ENCODE results near the gene MYOCD. TPM values are rescaled to one million over a fixed set of nuclear protein-coding genes. Genes with fewer than 3 reads are reported as not detected.

Gene MYOCD
- total RNA-seq, 1 experiment from 2014 or later: not detected

GRCh38 chr17:12722282-12722681 is 56.6 kb downstream of the MYOCD start:
- ChIA-PET RAD21 (ENCODE audit: low non-redundant PET in 1 of 2, low total read pairs in 2 of 2, uncharacterized antibody in 2 of 2, unreplicated experiment in 2 of 2) (no interaction called here), CTCF (no interaction called here), POLR2A (no interaction called here)
- Histone ChIP-seq H4K20me1 (ENCODE audit: insufficient read depth) (no peaks in the 10 kb centered on the region), H3K9me3 (ENCODE audit: control insufficient read depth in 1 of 2, insufficient read depth in 1 of 2, low read depth in 1 of 2, low read length in 2 of 2) (no peaks in the 10 kb centered on the region), H3K79me2 (ENCODE audit: insufficient read depth, low read length) (no peaks in the 10 kb centered on the region), H3K27me3 (ENCODE audit: insufficient read depth, low read length) (no peaks in the 10 kb centered on the region), H2AFZ (ENCODE audit: low read depth, low read length, poor library complexity, severe bottlenecking) (no peak overlapping the region), H3K36me3 (ENCODE audit: control insufficient read depth in 1 of 2, insufficient read depth in 2 of 2, low read length in 2 of 2) (no peaks in the 10 kb centered on the region), H3K27ac (ENCODE audit: low read depth, low read length) (no peak overlapping the region), H3K9me2 (ENCODE audit: insufficient read depth) (no peaks in the 10 kb centered on the region), H3K4me2 (ENCODE audit: low read length) (no peak overlapping the region), H3K4me3 (replicated peaks in 1 of 2; ENCODE audit: low read depth in 1 of 2, low read length in 2 of 2) (no peak overlapping the region), H3K4me1 (ENCODE audit: control insufficient read depth in 1 of 2, insufficient read depth in 2 of 2, low read length in 2 of 2) (peaks cover 0 to 6% of the 10 kb centered on the region in 2 experiments; a peak in 1 of 4 replicates), H3K9ac (ENCODE audit: low read length) (no peak overlapping the region)
- no peak for DNase-seq (ENCODE audit: low read depth, low spot score)
- BruUV-seq (replicated peaks): no TSS peak
- TF ChIP-seq MAX (IDR thresholded peaks at IDR 0.05) (no peak), CBX3 (IDR thresholded peaks at IDR 0.05; ENCODE audit: low read depth) (no peak), SRF (IDR thresholded peaks at IDR 0.05; ENCODE audit: low read depth) (no peak), ATF3 (IDR thresholded peaks at IDR 0.05) (no peak)
- intact Hi-C loops (cut with micrococcal nuclease): no loop called here
- no peak for ATAC-seq

GRCh38 chr17:12726131-12726530 is 60.4 kb downstream of the MYOCD start:
- no TSS peak for BruUV-seq (replicated peaks)
- Histone ChIP-seq H3K4me1 (ENCODE audit: control insufficient read depth in 1 of 2, insufficient read depth in 2 of 2, low read length in 2 of 2) (peaks cover 6 to 22% of the 10 kb centered on the region in 2 experiments), H3K9me2 (ENCODE audit: insufficient read depth) (no peaks in the 10 kb centered on the region), H3K36me3 (ENCODE audit: control insufficient read depth in 1 of 2, insufficient read depth in 2 of 2, low read length in 2 of 2) (no peaks in the 10 kb centered on the region), H3K9ac (ENCODE audit: low read length) (no peak overlapping the region), H3K4me2 (ENCODE audit: low read length) (no peak overlapping the region), H3K27ac (ENCODE audit: low read depth, low read length) (no peak overlapping the region), H3K9me3 (ENCODE audit: control insufficient read depth in 1 of 2, insufficient read depth in 1 of 2, low read depth in 1 of 2, low read length in 2 of 2) (no peaks in the 10 kb centered on the region), H3K79me2 (ENCODE audit: insufficient read depth, low read length) (no peaks in the 10 kb centered on the region), H2AFZ (ENCODE audit: low read depth, low read length, poor library complexity, severe bottlenecking) (no peak overlapping the region), H4K20me1 (ENCODE audit: insufficient read depth) (no peaks in the 10 kb centered on the region), H3K27me3 (ENCODE audit: insufficient read depth, low read length) (no peaks in the 10 kb centered on the region), H3K4me3 (replicated peaks in 1 of 2; ENCODE audit: low read depth in 1 of 2, low read length in 2 of 2) (no peak overlapping the region)
- DNase-seq (ENCODE audit: low read depth, low spot score) (no peak), ATAC-seq (no peak)
- intact Hi-C loops (cut with micrococcal nuclease): no loop called here
- no peak for TF ChIP-seq SRF (IDR thresholded peaks at IDR 0.05; ENCODE audit: low read depth)
- TF ChIP-seq POLR2AphosphoS5 (IDR thresholded peaks at IDR 0.05; ENCODE audit: low read depth, low read length): no peak
- TF ChIP-seq RAD21 (IDR thresholded peaks at IDR 0.05; ENCODE audit: low read depth): no peak
- no peak for TF ChIP-seq ZBTB33 (IDR thresholded peaks at IDR 0.05; ENCODE audit: extremely low read depth, insufficient replicate concordance, low read length)
- TF ChIP-seq ELF1 (IDR thresholded peaks at IDR 0.05; ENCODE audit: borderline replicate concordance, low read depth): no peak
- ChIA-PET POLR2A (no interaction called here), RAD21 (ENCODE audit: low non-redundant PET in 1 of 2, low total read pairs in 2 of 2, uncharacterized antibody in 2 of 2, unreplicated experiment in 2 of 2) (no interaction called here), CTCF (no interaction called here)
